DOHH2 (cell line): ENCODE data around the gene NEU1.

ENCODE experiments used
- EZH2phosphoT487 ChIP-seq: fragments of 200-600 bp; sonication (generic); IDR thresholded peaks from 2 replicates; pipeline ENCODE4 v1.6.1; 2017; ENCODE audit warnings: borderline replicate concordance, mild to moderate bottlenecking, antibody characterized with exemption, low read length, moderate library complexity, mixed read lengths
- TF ChIP-seq, protein P1 (sequence below): fragments of 200-600 bp; sonication (generic); IDR thresholded peaks from one replicate; pipeline ENCODE4 v1.5.1; 2014; ENCODE audit warnings: antibody characterized with exemption, mild to moderate bottlenecking, low read depth, low read length; ENCODE audit not compliant: poor library complexity, severe bottlenecking

- TF ChIP-seq, protein P1, sequence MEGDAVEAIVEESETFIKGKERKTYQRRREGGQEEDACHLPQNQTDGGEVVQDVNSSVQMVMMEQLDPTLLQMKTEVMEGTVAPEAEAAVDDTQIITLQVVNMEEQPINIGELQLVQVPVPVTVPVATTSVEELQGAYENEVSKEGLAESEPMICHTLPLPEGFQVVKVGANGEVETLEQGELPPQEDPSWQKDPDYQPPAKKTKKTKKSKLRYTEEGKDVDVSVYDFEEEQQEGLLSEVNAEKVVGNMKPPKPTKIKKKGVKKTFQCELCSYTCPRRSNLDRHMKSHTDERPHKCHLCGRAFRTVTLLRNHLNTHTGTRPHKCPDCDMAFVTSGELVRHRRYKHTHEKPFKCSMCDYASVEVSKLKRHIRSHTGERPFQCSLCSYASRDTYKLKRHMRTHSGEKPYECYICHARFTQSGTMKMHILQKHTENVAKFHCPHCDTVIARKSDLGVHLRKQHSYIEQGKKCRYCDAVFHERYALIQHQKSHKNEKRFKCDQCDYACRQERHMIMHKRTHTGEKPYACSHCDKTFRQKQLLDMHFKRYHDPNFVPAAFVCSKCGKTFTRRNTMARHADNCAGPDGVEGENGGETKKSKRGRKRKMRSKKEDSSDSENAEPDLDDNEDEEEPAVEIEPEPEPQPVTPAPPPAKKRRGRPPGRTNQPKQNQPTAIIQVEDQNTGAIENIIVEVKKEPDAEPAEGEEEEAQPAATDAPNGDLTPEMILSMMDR = no peak
- no peak for TF ChIP-seq EZH2phosphoT487
These were observed 35.1 kb downstream of the NEU1 start, which contains the start of gene HSPA1B for GRCh38 chr6:31827286-31828079.
